ENCODE measurements around the gene ACTC1.

- no peak for TF ChIP-seq CTCF (IDR thresholded peaks at IDR 0.05)
- no peak for TF ChIP-seq POLR2A (IDR thresholded peaks at IDR 0.05)
These were observed 1.4 kb downstream of the ACTC1 start for GRCh38 chr15:34793901-34794300.

All from esophagus squamous epithelium (tissue), 4 donors.